Smooth muscle cell of the coronary artery (primary cell): ENCODE measurements around the gene CCND1. TPM values are rescaled to one million over a fixed set of nuclear protein-coding genes. Genes with fewer than 3 reads are reported as not detected.

Experiments used
- total RNA-seq: library from RNA; depleted of rRNA; stranded (reverse); fragments of >200 nt; gene quantifications from 2 replicates; pipeline ENCODE4 v1.2.3, GENCODE V29; 2014; ENCODE audit warnings: low replicate concordance

CCND1 gene
- 627 and 673 TPM in 2 replicates for total RNA-seq

GRCh38 chr11:69640995-69641581, at the start of gene CCND1:
CCND1 (plus strand) TSS chr11:69641156; CDS start chr11:69641314, 158 bp downstream.

GRCh38 chr11:69674886-69675714, 34.1 kb downstream of the CCND1 start, which contains the start of gene LTO1:
LTO1 (minus strand) TSS chr11:69675353; CDS start chr11:69675239, 114 bp downstream.

Other genes starting within 250 kb of the CCND1 start
- gene LINC01488, start 159.5 kb upstream of the CCND1 start, total RNA-seq = 0.08 TPM in 1 of 2 replicates, not detected in the other
- gene LTO1, start 34.2 kb downstream of the CCND1 start, total RNA-seq = 15.7 and 17.3 TPM in 2 replicates
- gene FGF19, start 62.9 kb downstream of the CCND1 start, total RNA-seq = not detected in 2 replicates
- not detected in 2 replicates for gene FGF4, start 134.2 kb downstream of the CCND1 start, total RNA-seq
- not detected in 2 replicates for gene FGF3, start 178.3 kb downstream of the CCND1 start, total RNA-seq